Naive thymus-derived CD8-positive, alpha-beta T cell (primary cell): ENCODE results near the gene RNF11. TPM values are rescaled to one million over a fixed set of nuclear protein-coding genes. Genes with fewer than 3 reads are reported as not detected.
A peak's percentile ranks its signal among the peaks of the same experiment; 100 is the strongest.

Experiments used
- ATAC-seq, 2 donors: fragments of 150-1000 bp; cut with Tn5 transposase in 1 of 2; sonication (Bioruptor Pico), chemical (Tn5 transposase) in 1 of 2; 1 replicate in 1 of 2; 2 replicates in 1 of 2; pipeline ENCODE4 v1.10.0; 2021; ENCODE audit warnings: mild to moderate bottlenecking in 2 of 2, moderate library complexity in 2 of 2
- POLR2A ChIA-PET: fragments of 350-600 bp; sonication (Branson Sonifier 250); formaldehyde crosslinking; loops from one replicate; lab custom pipeline; 2021; ENCODE audit warnings: antibody characterized with exemption; lab: Charles Lee
- DNase-seq, 10 donors: peaks; one replicate each; pipeline versions ENCODE4 v3.0.0 to v3.0.0-alpha.2; 2020 to 2022
- H3K27ac Mint-ChIP-seq, 10 donors: one replicate each; pipeline ENCODE4 v1.8.0; 2020 to 2022; ENCODE audit warnings: mild to moderate bottlenecking in 10 of 10, mixed read lengths in 10 of 10, moderate library complexity in 4 of 10, inconsistent platforms in 1 of 10
- H3K27me3 Mint-ChIP-seq, 5 donors: one replicate each; pipeline ENCODE4 v1.8.0; 2021 to 2022; ENCODE audit warnings: mixed read lengths in 5 of 5
- H3K36me3 Mint-ChIP-seq, 3 donors: one replicate each; pipeline ENCODE4 v1.8.0; 2020 to 2022; ENCODE audit warnings: mixed read lengths in 3 of 3, mild to moderate bottlenecking in 2 of 3, inconsistent platforms in 1 of 3
- H3K4me1 Mint-ChIP-seq, 4 donors: one replicate each; pipeline ENCODE4 v1.8.0; 2021 to 2022; ENCODE audit warnings: mixed read lengths in 4 of 4
- H3K4me3 Mint-ChIP-seq, 10 donors: one replicate each; pipeline ENCODE4 v1.8.0; 2020 to 2022; ENCODE audit warnings: mild to moderate bottlenecking in 10 of 10, mixed read lengths in 10 of 10, moderate library complexity in 6 of 10, inconsistent platforms in 1 of 10
- H3K9me3 Mint-ChIP-seq, 9 donors: one replicate each; pipeline ENCODE4 v1.8.0; 2020 to 2022; ENCODE audit warnings: mixed read lengths in 9 of 9, mild to moderate bottlenecking in 3 of 9, inconsistent platforms in 1 of 9, moderate library complexity in 1 of 9
- polyA plus RNA-seq, 3 donors: library from polyadenylated mRNA; unstranded; fragments of 300-500 nt; fragmentation: Illumina TruSeq; gene quantifications; one replicate each; pipeline ENCODE4 v1.2.3, GENCODE V29; 2021
- total RNA-seq, 8 experiments: library from RNA in 2 of 8; stranded (reverse) in 2 of 8; gene quantifications; one replicate each; pipeline ENCODE4 v1.2.3 and lab custom pipeline; 2021 to 2026

The RNF11 gene
- total and polyA plus RNA-seq, 5 experiments from 2014 or later, result 19.8 to 36.6 (median 31.8) TPM

DNA sequence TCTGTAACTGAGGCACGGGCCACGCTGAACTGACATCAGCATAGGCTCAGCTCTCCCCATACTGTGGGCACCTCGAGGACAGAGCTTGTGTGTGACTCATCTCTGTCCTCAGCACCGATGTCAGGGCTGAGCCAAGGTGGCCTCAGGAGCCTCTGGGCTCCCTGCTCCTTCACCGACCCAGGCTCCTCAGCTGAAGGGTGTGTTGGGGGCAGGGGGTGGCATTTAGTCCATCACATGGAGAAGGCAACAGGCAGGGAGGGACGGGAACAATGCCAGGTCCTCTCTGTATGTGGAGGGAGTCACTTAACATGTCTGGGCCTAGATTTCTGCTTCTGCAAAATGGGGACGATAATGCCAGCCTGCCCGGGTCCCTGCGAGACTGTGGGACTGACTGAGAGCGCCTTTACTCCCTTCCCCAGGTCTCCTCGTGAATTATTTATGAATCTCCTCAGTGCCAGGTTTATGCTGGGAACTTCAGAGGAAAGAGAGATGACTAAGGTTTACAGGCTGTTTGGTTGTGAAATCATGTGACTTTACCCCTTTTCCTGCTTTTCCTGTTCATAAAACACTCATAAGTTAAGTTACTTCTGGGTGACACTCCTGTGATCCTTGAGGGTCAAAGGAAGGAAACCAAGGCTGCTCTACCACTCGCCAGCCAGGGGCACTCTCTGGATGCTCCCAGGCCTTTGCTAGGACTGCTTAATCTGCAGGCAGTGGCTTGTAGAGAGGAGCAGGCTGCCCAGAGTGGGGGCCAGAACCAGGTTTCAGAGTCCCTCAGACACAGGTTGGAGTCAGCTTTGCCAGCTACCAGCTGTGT lies 78.1 kb downstream of the RNF11 start:
- no peak overlapping the region for H3K4me3 Mint-ChIP-seq
- ATAC-seq (no peak), DNase-seq (no peak)
- H3K4me1 Mint-ChIP-seq, result peaks cover 0 to 7% (median 4%) of the 10 kb centered on the region in 4 donors
- POLR2A ChIA-PET, result interaction anchor here (0.6 kb wide), 1 partner anchor 215 kb away, joined by 5 read pairs; no protein-coding TSS in a partner anchor
- no peaks in the 10 kb centered on the region for H3K9me3 Mint-ChIP-seq
- peak overlapping the region in 2 of 10 donors; percentile 35 to 64 for H3K27ac Mint-ChIP-seq
- H3K27me3 Mint-ChIP-seq, result peaks cover 0 to 2% (median 0%) of the 10 kb centered on the region in 5 donors
- no peaks in the 10 kb centered on the region for H3K36me3 Mint-ChIP-seq

DNA sequence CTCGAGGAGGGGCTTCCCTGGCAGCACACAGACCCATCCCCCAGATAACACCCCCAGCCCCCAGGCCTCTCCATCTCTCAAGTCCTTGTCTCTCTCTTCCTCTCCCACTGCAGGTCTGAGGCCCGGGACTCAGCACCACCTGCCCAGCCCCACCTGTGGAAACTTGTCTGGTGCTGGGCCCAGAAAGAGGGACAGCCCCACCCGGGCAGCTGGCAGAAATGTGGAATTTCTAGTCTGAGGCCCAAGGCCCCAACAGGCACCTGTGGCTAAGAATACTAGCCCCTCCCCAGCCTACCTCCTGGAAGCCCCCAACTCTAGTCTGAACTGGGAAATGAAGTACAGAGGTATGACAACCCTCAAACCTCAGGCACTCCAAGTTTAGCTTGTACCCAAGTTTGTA lies 78.9 kb downstream of the RNF11 start:
- POLR2A ChIA-PET, result interaction anchor here (0.6 kb wide), 1 partner anchor 215 kb away, joined by 5 read pairs; no protein-coding TSS in a partner anchor
- ATAC-seq (no peak), DNase-seq (no peak)
- no peaks in the 10 kb centered on the region for H3K9me3 Mint-ChIP-seq
- no peak overlapping the region for H3K4me3 Mint-ChIP-seq
- no peaks in the 10 kb centered on the region for H3K36me3 Mint-ChIP-seq
- peaks cover 0 to 7% (median 4%) of the 10 kb centered on the region in 4 donors for H3K4me1 Mint-ChIP-seq
- peak overlapping the region in 1 of 10 donors; percentile 22 for H3K27ac Mint-ChIP-seq
- H3K27me3 Mint-ChIP-seq, result peaks cover 0 to 2% (median 0%) of the 10 kb centered on the region in 5 donors

DNA sequence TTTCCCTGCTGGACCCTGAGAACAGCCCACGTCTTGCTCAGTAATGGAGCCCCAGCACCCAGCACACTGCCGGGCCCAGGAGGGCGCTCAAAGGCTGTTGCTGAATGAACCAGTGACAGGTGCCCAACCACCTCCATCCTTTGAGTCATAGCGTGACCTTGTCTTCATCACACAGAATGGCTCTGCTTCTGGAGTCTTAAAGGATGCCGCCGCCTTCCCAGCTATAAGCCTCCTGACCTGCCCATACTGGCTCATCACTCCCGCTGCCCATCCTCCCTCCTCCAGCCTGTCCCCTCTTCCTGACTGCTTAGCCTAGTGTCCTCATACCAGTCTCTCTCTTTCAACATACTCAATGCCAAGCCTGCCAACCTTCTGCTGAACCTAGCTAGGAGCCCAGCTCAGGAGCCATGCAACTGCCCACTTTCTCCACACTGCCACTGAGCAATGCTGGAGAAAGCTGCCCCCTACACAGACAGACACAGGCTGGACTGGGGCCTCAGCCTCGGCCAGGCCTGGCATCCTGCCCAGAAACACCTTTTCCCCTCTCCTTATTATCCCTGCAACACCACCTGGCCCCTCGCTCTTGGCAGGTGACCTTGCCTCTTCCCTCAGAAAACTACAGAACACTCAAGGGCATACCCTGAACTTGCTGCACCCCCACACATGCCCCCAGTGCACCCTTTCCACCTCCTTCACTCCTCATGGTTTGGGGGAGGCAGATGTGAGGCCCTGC lies 80.2 kb downstream of the RNF11 start:
- Mint-ChIP-seq H3K27ac (no peak overlapping the region), H3K36me3 (no peaks in the 10 kb centered on the region), H3K9me3 (no peaks in the 10 kb centered on the region), H3K27me3 (peaks cover 0 to 2% (median 0%) of the 10 kb centered on the region in 5 donors), H3K4me1 (peaks cover 0 to 7% (median 1%) of the 10 kb centered on the region in 4 donors), H3K4me3 (no peak overlapping the region)
- no peak for ATAC-seq
- POLR2A ChIA-PET, result no interaction called here
- no peak for DNase-seq

DNA sequence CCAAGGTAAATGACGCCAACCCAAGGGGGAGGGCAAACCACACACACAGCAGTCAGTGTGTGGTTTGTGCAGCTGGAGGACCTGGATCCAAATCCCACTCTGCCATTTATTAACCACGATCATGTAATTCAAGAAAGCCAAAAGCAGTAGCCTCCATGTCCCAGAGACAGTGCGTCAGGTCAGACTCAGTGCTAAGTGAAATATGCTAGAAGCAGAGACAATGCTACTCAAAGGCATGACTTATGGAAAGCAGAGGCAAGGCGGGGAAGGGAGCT lies 80.7 kb downstream of the RNF11 start:
- Mint-ChIP-seq H3K9me3 (no peaks in the 10 kb centered on the region), H3K36me3 (no peaks in the 10 kb centered on the region), H3K4me3 (no peak overlapping the region), H3K27ac (no peak overlapping the region), H3K27me3 (peaks cover 0 to 2% (median 0%) of the 10 kb centered on the region in 5 donors), H3K4me1 (peaks cover 0 to 7% (median 1%) of the 10 kb centered on the region in 4 donors)
- no peak for ATAC-seq
- POLR2A ChIA-PET, result no interaction called here
- no peak for DNase-seq

DNA sequence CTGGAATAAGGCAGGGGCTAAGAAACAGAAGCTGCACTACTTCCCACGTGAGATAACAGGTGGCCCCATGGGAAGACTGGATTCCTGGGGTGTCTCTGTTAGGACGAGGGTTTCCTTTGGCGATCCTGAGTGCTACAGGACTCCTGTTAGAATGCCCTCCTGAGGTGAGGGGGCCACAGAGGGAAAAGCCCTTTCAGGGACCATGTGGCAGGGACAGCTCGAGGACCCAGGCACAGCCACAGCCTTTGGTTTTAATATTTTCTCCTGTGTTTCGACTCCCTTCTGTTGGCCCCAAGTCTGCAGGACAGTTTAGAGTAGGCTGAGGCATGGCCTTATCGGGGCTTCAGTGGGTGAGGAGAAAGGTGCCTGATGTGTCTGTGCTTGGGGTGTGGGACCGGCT lies 81.7 kb downstream of the RNF11 start:
- H3K9me3 Mint-ChIP-seq, result no peaks in the 10 kb centered on the region

DNA sequence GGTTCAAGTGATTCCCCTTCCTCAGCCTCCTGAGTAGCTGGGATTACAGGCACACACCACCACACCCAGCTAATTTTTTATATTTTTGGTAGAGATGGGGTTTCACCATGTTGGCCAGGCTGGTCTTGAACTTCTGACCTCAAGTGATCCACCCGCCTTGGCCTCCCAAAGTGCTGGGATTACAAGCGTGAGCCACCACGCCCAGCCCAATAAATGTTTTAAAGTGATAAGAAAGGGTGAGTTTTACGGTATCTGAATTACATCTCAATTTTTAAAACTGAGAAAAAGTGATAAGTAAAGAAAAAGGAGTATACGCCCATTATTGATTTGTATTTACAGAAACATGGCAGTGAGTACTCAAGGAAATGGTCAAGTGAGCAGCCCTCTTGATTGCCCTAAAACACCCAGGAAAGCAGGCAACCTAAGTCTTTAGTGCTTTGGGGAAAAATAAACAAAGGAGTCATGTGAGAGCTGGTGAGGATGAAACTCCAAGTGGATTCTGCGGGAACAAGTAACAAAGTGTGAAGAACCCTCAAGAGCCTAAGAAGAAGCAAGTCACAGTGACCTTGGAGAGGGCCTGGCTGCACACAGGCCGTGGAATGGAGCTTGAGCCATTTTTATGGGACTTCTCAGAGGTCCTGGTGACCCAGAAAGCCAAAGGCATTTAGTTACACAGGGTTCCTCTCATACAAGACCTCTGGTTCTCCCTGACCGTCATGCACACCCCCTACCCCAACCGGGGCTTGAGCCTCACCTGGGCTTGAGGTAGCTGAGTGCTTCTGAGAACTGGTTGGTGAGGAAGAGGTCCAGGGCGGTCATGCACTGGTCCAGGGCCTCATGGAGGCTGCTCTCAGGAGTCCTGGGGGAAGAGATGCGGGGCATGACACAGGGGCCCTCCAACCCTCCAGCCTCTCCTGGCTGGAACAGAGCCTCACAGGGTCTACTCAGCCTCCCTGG lies 85.2 kb downstream of the RNF11 start:
- Mint-ChIP-seq H3K9me3 (no peaks in the 10 kb centered on the region), H3K27me3 (peaks cover 2 to 7% (median 4%) of the 10 kb centered on the region in 5 donors), H3K36me3 (no peaks in the 10 kb centered on the region), H3K27ac (peak overlapping the region in 1 of 10 donors; percentile 70), H3K4me1 (no peaks in the 10 kb centered on the region), H3K4me3 (no peak overlapping the region)
- ATAC-seq (no peak), DNase-seq (no peak)
- POLR2A ChIA-PET, result no interaction called here

More for the DNA sequence above, 81.7 kb downstream of the RNF11 start:
- POLR2A ChIA-PET, result interaction anchor here (0.6 kb wide), 1 partner anchor 51 kb away, joined by 3 read pairs; no protein-coding TSS in a partner anchor
- Mint-ChIP-seq H3K27ac (no peak overlapping the region), H3K27me3 (peaks cover 0 to 2% (median 0%) of the 10 kb centered on the region in 5 donors), H3K4me1 (peaks cover 0 to 7% (median 1%) of the 10 kb centered on the region in 4 donors), H3K4me3 (no peak overlapping the region), H3K36me3 (no peaks in the 10 kb centered on the region)
- ATAC-seq, result no peak
- peak in 1 of 10 donors; percentile 50 for DNase-seq

DNA sequence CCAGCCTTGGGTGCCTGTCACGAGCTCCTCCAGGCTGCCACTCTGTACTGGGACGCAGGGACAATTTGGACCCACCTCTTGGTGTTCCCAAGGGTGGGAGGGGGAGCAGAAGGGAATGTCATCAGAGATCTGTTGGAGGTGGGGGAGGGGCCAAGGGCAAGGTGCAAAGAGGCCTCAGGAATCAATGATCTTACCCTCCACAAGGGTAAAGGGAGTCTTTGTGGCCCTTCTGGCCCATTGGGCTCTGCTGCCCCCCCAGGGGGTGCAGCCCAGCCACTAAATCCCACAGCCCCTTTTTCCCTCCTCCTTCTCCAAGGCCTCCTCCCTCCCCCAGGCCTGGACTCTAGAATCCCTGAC lies 85.8 kb downstream of the RNF11 start:
- no peak overlapping the region for H3K4me3 Mint-ChIP-seq
- H3K4me1 Mint-ChIP-seq, result no peaks in the 10 kb centered on the region
- no peak for ATAC-seq
- no peaks in the 10 kb centered on the region for H3K9me3 Mint-ChIP-seq
- POLR2A ChIA-PET, result no interaction called here
- DNase-seq, result peak in 1 of 10 donors; percentile 36
- no peak overlapping the region for H3K27ac Mint-ChIP-seq
- no peaks in the 10 kb centered on the region for H3K36me3 Mint-ChIP-seq
- H3K27me3 Mint-ChIP-seq, result peaks cover 2 to 10% (median 5%) of the 10 kb centered on the region in 5 donors

DNA sequence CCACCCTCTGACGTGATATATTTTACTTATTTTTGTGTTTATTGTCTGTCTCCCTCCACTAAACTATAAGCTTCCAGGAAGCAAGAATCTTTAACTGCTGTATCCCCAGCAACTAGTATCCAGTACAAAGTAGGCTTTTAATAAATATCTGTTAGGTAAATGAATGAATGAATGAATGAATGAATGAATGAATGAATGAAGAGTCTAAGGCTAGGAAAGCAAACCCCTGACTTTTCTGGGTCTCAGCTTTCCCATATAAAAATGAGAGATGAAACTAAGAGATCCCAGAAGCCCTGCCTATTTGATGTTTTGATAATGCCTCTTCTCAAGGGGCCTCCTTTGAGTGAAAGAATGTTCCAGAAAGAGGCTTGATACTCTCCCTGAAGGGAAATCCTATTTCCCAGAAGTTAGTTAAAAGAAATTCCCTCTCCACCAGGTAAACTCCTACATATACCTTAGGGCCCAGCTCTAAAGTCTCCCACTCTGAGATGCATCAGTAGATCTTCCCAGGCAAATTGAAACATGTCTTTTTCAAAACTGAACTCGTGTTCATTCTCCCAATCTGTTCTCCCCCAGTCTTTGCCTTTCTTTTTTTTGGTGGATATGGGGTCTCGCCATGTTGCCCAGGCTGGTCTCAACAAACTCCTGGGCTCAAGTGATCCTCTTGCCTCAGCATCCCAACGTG lies 86.5 kb downstream of the RNF11 start:
- ATAC-seq (no peak), DNase-seq (no peak)
- H3K4me1 Mint-ChIP-seq, result no peaks in the 10 kb centered on the region
- H3K27me3 Mint-ChIP-seq, result peaks cover 2 to 10% (median 7%) of the 10 kb centered on the region in 5 donors
- H3K27ac Mint-ChIP-seq, result no peak overlapping the region
- H3K9me3 Mint-ChIP-seq, result no peaks in the 10 kb centered on the region
- H3K4me3 Mint-ChIP-seq, result no peak overlapping the region
- no peaks in the 10 kb centered on the region for H3K36me3 Mint-ChIP-seq
- POLR2A ChIA-PET, result no interaction called here

Other genes starting within 250 kb of the RNF11 start
- not detected for gene C1orf185, start 134.0 kb upstream of the RNF11 start, total RNA-seq
- not detected for gene C1orf185, start 134.0 kb upstream of the RNF11 start, polyA plus RNA-seq
- not detected for gene TTC39A, start 94.3 kb downstream of the RNF11 start, total RNA-seq
- under 1 TPM in 1 of 3 donors, not detected in 2; 0.19 TPM for gene TTC39A, start 94.3 kb downstream of the RNF11 start, polyA plus RNA-seq